Frontal cortex (tissue), 4 donors: ENCODE data around the gene PKNOX2. TPM values are rescaled to one million over a fixed set of nuclear protein-coding genes. Genes with fewer than 3 reads are reported as not detected.
A peak's percentile ranks its signal among the peaks of the same experiment; 100 is the strongest.

Experiments
- DNase-seq, 2 donors: peaks; one replicate each; pipeline ENCODE4 v3.0.0; 2012; ENCODE audit warnings: low spot score in 2 of 2
- FAIRE-seq: peaks from 2 replicates; lab custom pipeline; 2012; peaks lifted over from hg19 to GRCh38; lab: Jason Lieb, UNC
- total RNA-seq: library from RNA; depleted of rRNA; stranded (reverse); fragments of >200 nt; gene quantifications from one replicate; pipeline ENCODE4 v1.2.3, GENCODE V29; 2014
- donor health status: control.
- donor health status: control.
- donor health status: control.

PKNOX2 gene
- total RNA-seq, 1 donor from 2014 or later = 4.9 TPM

DNA sequence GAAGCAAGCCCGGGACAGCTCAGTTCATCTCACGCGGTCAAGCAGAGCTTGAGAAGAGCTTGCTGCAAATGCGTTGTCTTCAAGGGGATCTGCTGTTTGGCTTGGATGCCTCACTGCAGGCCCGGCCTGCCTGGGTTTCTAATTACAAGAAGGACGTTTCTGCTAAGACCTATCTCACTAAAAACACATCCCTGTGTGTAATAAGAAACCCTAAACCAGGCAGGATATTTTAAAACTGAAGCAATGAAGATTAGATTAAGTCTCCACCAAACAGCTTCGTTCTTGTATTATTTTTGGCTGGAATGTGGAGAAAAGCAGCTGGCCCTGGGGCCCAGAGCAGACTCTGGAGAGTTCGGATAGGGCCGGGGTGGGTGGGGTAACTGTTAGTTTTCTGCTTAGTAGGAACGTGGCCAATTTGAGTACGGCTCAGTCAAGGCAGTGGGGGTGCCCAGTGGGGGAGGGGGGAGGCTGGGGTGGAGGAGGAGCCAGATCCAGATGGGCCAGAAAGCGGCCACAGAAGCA lies 6.0 kb downstream of the PKNOX2 start:
- DNase-seq (no peak), FAIRE-seq (no peak)

GRCh38 chr11:125171974-125172373 lies 7.4 kb downstream of the PKNOX2 start:
- DNase-seq (no peak), FAIRE-seq (no peak)

DNA sequence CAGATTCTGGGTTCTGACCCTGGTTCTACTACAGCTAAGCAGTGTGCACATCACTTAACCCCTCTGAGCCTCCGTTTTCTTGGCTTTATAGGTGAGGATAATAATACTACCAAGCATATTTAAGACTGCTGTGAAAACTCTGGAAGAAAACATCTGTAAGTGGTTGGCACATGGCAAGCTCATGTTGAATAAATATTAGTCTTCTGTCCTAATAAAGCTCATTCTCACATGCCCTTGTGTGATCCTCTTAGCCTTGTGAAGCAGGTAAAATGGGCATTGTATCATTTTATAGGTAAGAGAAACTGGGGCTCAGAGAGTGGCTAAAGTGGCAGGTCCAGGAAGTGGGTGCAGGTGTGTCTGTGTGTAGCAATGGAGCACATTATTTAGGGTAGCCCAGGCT lies 8.5 kb downstream of the PKNOX2 start:
- DNase-seq (no peak), FAIRE-seq (no peak)

DNA sequence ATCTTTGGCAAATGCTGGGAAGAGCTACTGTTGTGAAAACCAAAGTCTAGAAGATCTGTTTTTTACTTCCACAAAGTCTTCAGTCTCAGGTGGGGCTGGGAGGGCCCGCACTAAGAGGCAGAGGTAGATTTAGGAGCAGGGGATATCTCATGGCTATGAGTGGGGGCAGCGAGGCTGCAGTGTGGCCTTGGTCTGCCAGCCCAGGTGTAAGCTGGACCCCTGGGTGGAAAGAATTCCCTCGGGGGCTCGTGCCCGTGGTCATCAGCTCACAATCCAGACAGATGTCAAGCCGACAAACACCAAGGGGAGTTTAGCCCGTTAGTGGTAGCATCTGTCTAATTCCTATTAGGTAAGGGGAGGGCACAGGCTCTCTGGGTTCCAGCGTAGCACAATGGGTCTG lies 9.0 kb downstream of the PKNOX2 start:
- no peak for FAIRE-seq
- DNase-seq = no peak

DNA sequence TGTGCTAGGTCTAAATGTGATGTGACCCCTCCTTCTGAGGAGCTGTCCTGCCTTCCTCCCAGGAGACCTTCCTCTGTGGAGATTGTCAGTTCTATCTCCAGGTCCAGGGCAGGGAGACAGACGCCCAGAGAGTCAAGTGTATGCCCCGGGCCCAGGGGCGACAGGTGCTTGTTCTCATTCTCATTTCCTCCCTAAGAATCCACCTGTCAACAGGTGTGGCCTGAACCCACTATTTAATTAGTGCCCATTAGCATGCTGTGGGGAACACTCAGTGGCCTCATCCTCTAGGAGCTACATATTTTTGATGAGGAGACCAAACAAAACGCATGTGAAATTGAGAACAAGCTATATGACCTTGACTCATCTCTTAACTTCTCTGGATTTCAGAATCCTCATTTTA lies 9.5 kb downstream of the PKNOX2 start:
- DNase-seq (no peak), FAIRE-seq (no peak)

- FAIRE-seq (no peak), DNase-seq (no peak)
These were observed 10.1 kb downstream of the PKNOX2 start for GRCh38 chr11:125174686-125175085.

GRCh38 chr11:125175166-125175565 lies 10.6 kb downstream of the PKNOX2 start:
- DNase-seq (no peak), FAIRE-seq (no peak)

- DNase-seq (no peak), FAIRE-seq (no peak)
These were observed 11.5 kb downstream of the PKNOX2 start for GRCh38 chr11:125175896-125176575.

DNA sequence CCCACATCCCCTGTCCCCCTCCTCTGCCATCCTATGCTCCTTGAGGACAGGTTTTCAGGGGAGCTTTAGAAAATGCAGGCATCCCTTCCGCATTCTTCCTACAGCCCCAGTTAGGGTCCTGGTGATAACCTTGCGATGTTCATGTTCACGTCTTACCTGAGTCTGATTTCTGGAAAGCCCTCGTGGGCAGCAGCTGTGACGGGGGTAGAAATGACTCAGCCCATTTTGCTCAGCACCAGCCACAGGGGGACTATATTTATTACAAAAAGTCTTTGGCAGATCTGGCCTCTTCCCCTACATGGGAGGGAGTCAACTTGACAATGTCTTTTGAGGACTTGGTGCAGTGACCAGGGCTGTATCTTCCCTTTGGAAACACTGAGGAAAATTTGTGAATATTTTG lies 12.3 kb downstream of the PKNOX2 start:
- FAIRE-seq = no peak
- DNase-seq = no peak

DNA sequence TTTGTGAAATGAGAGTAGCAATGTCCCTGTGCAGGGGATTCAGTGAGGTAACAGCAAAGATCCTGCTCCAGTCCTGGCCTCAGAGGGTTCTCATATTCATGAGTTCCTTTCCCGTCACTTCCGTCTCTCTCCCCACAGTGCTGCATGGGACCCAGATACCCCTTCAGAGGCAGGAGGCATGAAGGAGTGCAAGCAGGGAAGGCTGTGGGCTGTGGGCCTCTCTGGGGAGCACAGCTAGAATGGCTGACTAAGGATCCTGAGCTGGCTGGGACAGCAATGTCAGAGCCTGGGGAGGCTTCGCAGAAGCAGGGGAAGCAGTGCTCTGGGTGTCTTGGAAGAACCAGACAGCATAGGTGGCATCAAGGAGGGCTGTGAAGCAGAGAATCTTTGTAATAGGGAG lies 13.0 kb downstream of the PKNOX2 start:
- DNase-seq = no peak
- FAIRE-seq = no peak

DNA sequence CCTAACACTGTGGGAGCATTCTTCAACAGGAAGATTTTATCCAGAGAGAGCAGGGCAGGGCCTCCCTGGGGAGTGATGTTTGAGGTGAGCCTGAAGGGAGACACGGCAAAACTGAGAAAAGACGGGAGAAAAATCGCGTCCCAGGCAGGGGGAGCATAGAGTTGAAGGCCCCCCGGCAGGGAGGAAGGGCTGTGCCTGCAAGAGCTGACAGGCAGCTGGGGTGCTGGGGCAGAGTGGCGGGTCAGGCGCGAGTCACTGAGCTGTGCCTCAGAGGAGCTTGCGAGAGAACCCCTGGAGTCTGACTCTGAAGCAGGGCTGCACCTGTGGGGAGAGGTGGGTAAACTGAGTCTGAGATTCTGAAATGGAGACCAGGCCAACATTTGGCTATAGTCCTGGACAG lies 14.8 kb downstream of the PKNOX2 start:
- DNase-seq (no peak), FAIRE-seq (no peak)

DNA sequence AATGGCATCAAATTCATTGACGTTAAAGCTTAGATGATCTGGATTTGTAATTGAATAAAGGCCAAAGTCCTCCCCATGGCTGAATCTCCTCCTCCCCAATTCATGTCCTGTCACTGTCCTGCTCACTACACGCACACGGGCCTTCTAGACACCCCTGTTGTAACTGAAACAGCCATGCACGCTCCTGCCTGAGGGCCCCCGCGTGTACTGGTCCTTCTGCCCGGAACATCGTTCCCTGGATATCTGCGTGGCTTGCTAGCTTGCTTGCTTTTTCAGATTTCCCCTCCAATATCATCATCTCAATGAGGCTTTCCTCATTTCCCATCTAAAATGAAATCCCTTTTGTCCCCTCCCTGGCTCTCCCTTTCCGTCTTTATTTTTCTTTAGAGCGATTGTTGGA lies 15.3 kb downstream of the PKNOX2 start:
- FAIRE-seq (no peak), DNase-seq (no peak)

DNA sequence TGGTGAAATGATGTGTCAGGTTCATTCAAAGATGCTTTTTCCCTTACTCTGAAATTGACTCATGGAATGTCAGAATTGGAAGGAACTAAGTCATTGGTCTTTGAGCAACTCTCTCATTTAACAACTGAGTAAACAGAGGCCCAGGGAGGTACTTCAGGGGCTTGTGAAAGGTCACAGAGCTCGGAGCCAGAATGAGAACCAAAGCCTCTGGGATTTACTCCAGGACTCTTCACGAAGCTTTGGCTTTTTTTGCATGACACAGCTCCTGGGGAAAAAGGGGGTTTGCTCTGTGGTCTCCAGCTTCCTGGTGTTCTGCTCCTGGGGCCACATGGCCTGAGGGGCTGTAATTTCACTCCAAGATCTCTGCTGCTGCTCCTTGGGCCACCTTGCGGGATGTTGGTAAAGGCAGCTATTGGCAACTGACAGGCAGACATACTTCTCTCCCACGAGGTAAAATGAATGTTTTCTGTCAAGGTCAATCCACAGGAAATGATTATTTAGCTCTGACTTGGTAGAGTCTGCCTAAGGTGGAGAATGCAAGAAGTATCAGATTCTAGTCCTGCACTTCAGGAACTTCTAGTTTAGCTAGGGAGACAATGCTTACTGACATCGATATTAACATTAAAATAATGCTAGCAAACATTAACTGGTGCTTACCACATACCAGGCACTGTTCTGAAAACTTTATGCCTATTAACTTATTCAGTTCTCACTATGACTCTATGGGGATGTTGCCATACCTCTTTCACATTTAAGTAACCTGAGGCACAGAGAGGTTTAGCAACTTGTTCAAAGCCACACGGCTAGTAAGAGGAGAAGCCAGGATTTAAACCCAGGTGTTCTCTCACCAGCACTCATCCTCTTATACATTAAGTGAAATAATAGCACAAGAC lies 16.1 kb downstream of the PKNOX2 start:
- DNase-seq (peak in 1 of 2 donors; percentile 19), FAIRE-seq (no peak)

- no peak for FAIRE-seq
- DNase-seq = no peak
These were observed 18.0 kb downstream of the PKNOX2 start for GRCh38 chr11:125182573-125182972.

GRCh38 chr11:125183641-125184040 lies 19.1 kb downstream of the PKNOX2 start:
- DNase-seq (no peak), FAIRE-seq (no peak)

DNA sequence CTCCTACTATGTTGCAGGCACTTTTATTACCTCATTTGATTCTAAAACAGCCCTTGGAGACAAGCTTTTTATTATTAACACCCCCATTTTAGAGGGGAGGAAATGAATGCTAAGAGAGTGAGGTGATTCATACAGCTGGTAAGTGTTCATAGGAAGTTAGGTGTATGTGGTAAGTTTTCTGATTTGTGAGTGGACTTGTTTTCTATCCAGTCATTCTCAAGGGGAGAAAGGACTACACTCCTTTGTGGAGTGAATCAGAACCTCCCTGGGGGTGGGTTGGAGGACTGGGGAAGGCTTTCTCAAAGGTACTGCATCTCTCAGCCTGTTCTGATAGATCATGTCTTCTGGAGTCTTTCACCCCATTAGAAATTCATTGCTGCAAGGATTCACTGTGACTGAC lies 23.5 kb downstream of the PKNOX2 start:
- no peak for FAIRE-seq

GRCh38 chr11:125190566-125190965 lies 26.0 kb downstream of the PKNOX2 start:
- DNase-seq = no peak
- no peak for FAIRE-seq

More for the DNA sequence above, 23.5 kb downstream of the PKNOX2 start:
- no peak for DNase-seq

- FAIRE-seq = no peak
- no peak for DNase-seq
These were observed 27.6 kb downstream of the PKNOX2 start for GRCh38 chr11:125192183-125192582.

DNA sequence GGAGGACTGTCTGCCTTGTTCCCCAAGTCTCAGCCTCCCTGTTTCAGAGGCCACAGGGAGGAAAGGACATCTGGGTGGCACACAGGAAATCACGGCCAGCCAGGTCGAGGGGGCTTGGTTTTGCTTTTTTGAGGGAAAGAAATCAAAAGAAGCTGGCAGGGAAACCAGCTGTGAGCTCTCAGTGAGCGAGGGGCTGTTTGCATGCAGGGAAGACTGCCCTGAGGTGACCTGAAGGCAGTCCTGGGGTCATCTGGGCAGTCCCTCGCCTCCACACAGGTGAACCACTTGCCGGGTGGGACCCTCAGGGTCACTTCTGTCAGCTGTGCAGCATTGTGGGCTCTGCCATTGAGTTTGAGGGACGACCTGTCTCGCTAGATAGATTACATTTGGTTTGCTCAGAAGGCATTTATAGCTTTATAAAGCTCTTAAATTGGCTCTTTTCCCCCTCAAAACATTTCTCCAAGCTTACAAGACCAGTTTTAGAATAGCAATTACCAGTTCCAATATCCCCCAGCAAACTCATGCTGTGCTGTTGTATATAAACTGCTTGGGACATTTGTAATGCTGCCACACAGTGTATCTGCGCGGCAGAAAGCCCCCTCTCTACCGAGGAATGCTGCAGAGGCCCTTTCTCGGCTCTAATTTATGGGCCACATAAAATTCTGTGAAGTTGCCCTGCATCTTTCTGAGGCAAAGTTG lies 28.3 kb downstream of the PKNOX2 start:
- no peak for FAIRE-seq
- DNase-seq = no peak

GRCh38 chr11:125193416-125193726 lies 28.8 kb downstream of the PKNOX2 start:
- no peak for FAIRE-seq

DNA sequence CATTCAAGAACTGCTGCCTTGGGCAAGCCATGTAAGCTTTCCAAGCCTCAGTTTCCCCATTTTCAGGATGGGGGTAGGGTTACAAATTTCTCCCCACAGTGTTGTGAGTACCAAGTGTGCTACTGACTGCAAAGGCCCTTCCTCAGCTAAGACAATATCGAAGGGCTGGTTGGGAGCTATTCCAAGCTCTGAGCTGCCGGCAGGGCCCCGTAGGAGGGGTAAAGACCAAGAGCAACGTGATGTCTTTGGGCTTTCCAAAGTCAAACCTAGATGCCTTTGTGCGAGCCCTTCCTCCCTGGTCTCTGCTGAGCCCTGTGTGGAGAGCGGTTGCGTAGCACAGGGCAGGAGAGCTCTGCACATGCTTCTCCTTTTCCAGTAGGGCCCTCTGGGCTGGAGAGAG lies 29.3 kb downstream of the PKNOX2 start:
- no peak for DNase-seq

More at GRCh38 chr11:125193416-125193726, 28.8 kb downstream of the PKNOX2 start:
- no peak for DNase-seq

More for the DNA sequence above, 29.3 kb downstream of the PKNOX2 start:
- FAIRE-seq = no peak
